ENCODE data around the gene UGT3A1. TPM values are rescaled to one million over a fixed set of nuclear protein-coding genes. Genes with fewer than 3 reads are reported as not detected.

Gene UGT3A1
- total and polyA plus RNA-seq, 2 donors (not counting 3 experiments of a cell fraction or from before 2014, with no cell fraction given): not detected

- no peak for TF ChIP-seq MYC (IDR thresholded peaks at IDR 0.05; ENCODE audit: low read depth, low read length)
- peak; percentile 24 to 64 for TF ChIP-seq CTCF (IDR thresholded peaks at IDR 0.05; ENCODE audit: extremely low read depth in 1 of 2, insufficient read depth in 1 of 2, low read depth in 1 of 2, low read length in 2 of 2)
- no peak for TF ChIP-seq GATA2 (IDR thresholded peaks at IDR 0.05; ENCODE audit: insufficient read depth, insufficient read length, low read depth, low read length)
- Histone ChIP-seq H3K4me3 (replicated peaks in 1 of 3; ENCODE audit: insufficient read depth in 1 of 3, low read depth in 1 of 3, low read length in 3 of 3) (no peak overlapping the region), H3K9ac (replicated peaks; ENCODE audit: extremely low read depth, insufficient read depth, low read length) (no peak overlapping the region), H3K79me2 (ENCODE audit: control insufficient read depth, insufficient read depth, low read length) (no peaks in the 10 kb centered on the region), H3K9me3 (replicated peaks; ENCODE audit: control insufficient read depth, insufficient read depth, low read length) (no peaks in the 10 kb centered on the region), H4K20me1 (replicated peaks; ENCODE audit: control insufficient read depth, extremely low read depth, insufficient read depth, low read length) (no peaks in the 10 kb centered on the region), H2AFZ (ENCODE audit: low read depth, low read length) (no peak overlapping the region), H3K27ac (ENCODE audit: insufficient read depth, low read depth, low read length) (no peak overlapping the region), H3K9me1 (replicated peaks; ENCODE audit: control insufficient read depth, extremely low read depth, insufficient read depth, low read length) (no peaks in the 10 kb centered on the region), H3K4me1 (ENCODE audit: control insufficient read depth, extremely low read depth, insufficient read depth, low read length) (no peaks in the 10 kb centered on the region), H3K4me2 (ENCODE audit: insufficient read depth, low read length) (no peak overlapping the region), H3K27me3 (ENCODE audit: control insufficient read depth in 2 of 2, insufficient read depth in 2 of 2, low read length in 2 of 2) (peaks cover 0 to 3% of the 10 kb centered on the region in 2 experiments), H3K36me3 (ENCODE audit: control insufficient read depth in 2 of 2, extremely low read depth in 1 of 2, insufficient read depth in 2 of 2, low read length in 2 of 2) (no peaks in the 10 kb centered on the region)
- FAIRE-seq (no peak), DNase-seq (ENCODE audit: low read depth, low spot score) (no peak)
- intact Hi-C loops (cut with micrococcal nuclease): loop anchor here (2.0 to 10.0 kb wide), 3 partner anchors 117 to 733 kb away; partner anchors contain the start of gene RANBP3L
- ChIA-PET POLR2A (no interaction called here), CTCF (interaction anchor here (0.7 to 1.1 kb wide), 3 partner anchors 9 to 543 kb away, joined by 3 to 4 read pairs (median 3); no protein-coding TSS in a partner anchor)
- no TSS peak for BruUV-seq (replicated peaks)
- dilution Hi-C loops (cut with MboI; ENCODE audit: extremely low pct_ligation_motif_present, low sequenced_read_pairs): no loop called here
Observed at GRCh38 chr5:35963381-35963843, 27.8 kb downstream of the UGT3A1 start.

- BruUV-seq (replicated peaks): no TSS peak
- Histone ChIP-seq H3K79me2 (ENCODE audit: control insufficient read depth, insufficient read depth, low read length) (no peaks in the 10 kb centered on the region), H3K4me3 (replicated peaks in 1 of 3; ENCODE audit: insufficient read depth in 1 of 3, low read depth in 1 of 3, low read length in 3 of 3) (no peak overlapping the region), H3K4me2 (ENCODE audit: insufficient read depth, low read length) (no peak overlapping the region), H3K27ac (ENCODE audit: insufficient read depth, low read depth, low read length) (no peak overlapping the region), H3K27me3 (ENCODE audit: control insufficient read depth in 2 of 2, insufficient read depth in 2 of 2, low read length in 2 of 2) (no peaks in the 10 kb centered on the region), H3K9me3 (replicated peaks; ENCODE audit: control insufficient read depth, insufficient read depth, low read length) (no peaks in the 10 kb centered on the region), H3K9ac (replicated peaks; ENCODE audit: extremely low read depth, insufficient read depth, low read length) (no peak overlapping the region), H4K20me1 (replicated peaks; ENCODE audit: control insufficient read depth, extremely low read depth, insufficient read depth, low read length) (no peaks in the 10 kb centered on the region), H2AFZ (ENCODE audit: low read depth, low read length) (no peak overlapping the region), H3K4me1 (ENCODE audit: control insufficient read depth, extremely low read depth, insufficient read depth, low read length) (no peaks in the 10 kb centered on the region), H3K36me3 (ENCODE audit: control insufficient read depth in 2 of 2, extremely low read depth in 1 of 2, insufficient read depth in 2 of 2, low read length in 2 of 2) (no peaks in the 10 kb centered on the region), H3K9me1 (replicated peaks; ENCODE audit: control insufficient read depth, extremely low read depth, insufficient read depth, low read length) (no peaks in the 10 kb centered on the region)
- DNase-seq (ENCODE audit: low read depth, low spot score) (no peak), FAIRE-seq (no peak)
- TF ChIP-seq POLR2AphosphoS5 (IDR thresholded peaks at IDR 0.05; ENCODE audit: insufficient read depth, low read depth, low read length) (no peak), POLR2A (IDR thresholded peaks at IDR 0.05; ENCODE audit: low read depth, low read length) (no peak), CTCF (IDR thresholded peaks at IDR 0.05; ENCODE audit: extremely low read depth in 1 of 2, insufficient read depth in 1 of 2, low read depth in 1 of 2, low read length in 2 of 2) (no peak), FOS (IDR thresholded peaks at IDR 0.05; ENCODE audit: borderline replicate concordance, insufficient read depth, low read length) (no peak), MYC (IDR thresholded peaks at IDR 0.05; ENCODE audit: low read depth, low read length) (no peak), MAX (IDR thresholded peaks at IDR 0.05; ENCODE audit: insufficient read depth, insufficient read length) (no peak), GATA2 (IDR thresholded peaks at IDR 0.05; ENCODE audit: insufficient read depth, insufficient read length, low read depth, low read length) (no peak), JUN (IDR thresholded peaks at IDR 0.05; ENCODE audit: borderline replicate concordance, insufficient read depth, insufficient read length, low read depth) (no peak), EZH2 (IDR thresholded peaks at IDR 0.05; ENCODE audit: borderline replicate concordance, low read depth, low read length, severe bottlenecking) (no peak)
- dilution Hi-C loops (cut with MboI; ENCODE audit: extremely low pct_ligation_motif_present, low sequenced_read_pairs) (no loop called here), intact Hi-C loops (cut with micrococcal nuclease) (loop anchor here (10.0 kb wide), 1 partner anchor 344 kb away; the partner anchor contains the start of gene RANBP3L)
- ChIA-PET POLR2A (no interaction called here), CTCF (no interaction called here)
Observed at GRCh38 chr5:35960328-35960727, 30.9 kb downstream of the UGT3A1 start.

Data from endothelial cell of umbilical vein (primary cell).